Thymus (tissue), 11 donors: Measurements from ENCODE around the gene MUC2. TPM values are rescaled to one million over a fixed set of nuclear protein-coding genes. Genes with fewer than 3 reads are reported as not detected.

Source experiments
- DNase-seq, 9 donors: peaks; one replicate each; pipeline ENCODE4 v3.0.0-alpha.2; 2013; ENCODE audit warnings: low spot score in 9 of 9, low read depth in 6 of 9, missing footprints in 1 of 9
- H3K27ac ChIP-seq, 2 donors: one replicate each; pipeline ENCODE4 v1.5.1; 2013; ENCODE audit warnings: control low read depth in 1 of 2, low read depth in 1 of 2, low read length in 1 of 2, mild to moderate bottlenecking in 1 of 2, moderate library complexity in 1 of 2
- H3K27me3 ChIP-seq, 2 donors: one replicate each; pipeline ENCODE4 v1.5.1; 2013; ENCODE audit warnings: low read length in 1 of 2; ENCODE audit not compliant: control insufficient read depth in 2 of 2, insufficient read depth in 1 of 2
- H3K36me3 ChIP-seq, 2 donors: one replicate each; pipeline ENCODE4 v1.5.1; 2013; ENCODE audit warnings: low read length in 1 of 2, mild to moderate bottlenecking in 1 of 2, moderate library complexity in 1 of 2; ENCODE audit not compliant: control insufficient read depth in 2 of 2, insufficient read depth in 2 of 2
- H3K4me1 ChIP-seq, 2 donors: one replicate each; pipeline ENCODE4 v1.5.1; 2013; ENCODE audit warnings: low read length in 2 of 2; ENCODE audit not compliant: control insufficient read depth in 2 of 2, insufficient read depth in 2 of 2
- H3K4me3 ChIP-seq, 2 donors: one replicate each; pipeline ENCODE4 v1.5.1; 2013; ENCODE audit warnings: low read length in 2 of 2, control low read depth in 1 of 2, mild to moderate bottlenecking in 1 of 2
- H3K9me3 ChIP-seq, 2 donors: one replicate each; pipeline ENCODE4 v1.5.1; 2013; ENCODE audit warnings: low read length in 1 of 2, mild to moderate bottlenecking in 1 of 2; ENCODE audit not compliant: control insufficient read depth in 2 of 2, insufficient read depth in 1 of 2
- WGBS: extraction: QIAGEN DNeasy Blood & Tissue Kit; methylation state at CpG from one replicate; pipeline ENCODE4 v1.1.7; 2013; 5-methylcytosine and 5-hydroxymethylcytosine counted together
- polyA plus RNA-seq: library from polyadenylated mRNA; stranded (reverse); fragments of 200-250 nt; gene quantifications from one replicate; pipeline ENCODE4 v1.2.3, GENCODE V29; 2013
- total RNA-seq: library from RNA; stranded (reverse); fragments of 120-200 nt; gene quantifications from one replicate; pipeline ENCODE4 v1.2.4, GENCODE V29; 2013
- donor health status: healthy.

Gene MUC2
- total and polyA plus RNA-seq, 2 donors, result under 0.01 TPM

- WGBS, result 75% methylated on average over 3 of the region's 3 CpGs
- Histone ChIP-seq H3K36me3 (no peaks in the 10 kb centered on the region), H3K9me3 (peaks cover 2 to 5% of the 10 kb centered on the region in 2 donors), H3K4me1 (no peaks in the 10 kb centered on the region), H3K27me3 (peaks cover 2% of the 10 kb centered on the region in 2 donors), H3K27ac (no peak overlapping the region), H3K4me3 (no peak overlapping the region)
- DNase-seq, result no peak
Observed at GRCh38 chr11:1064167-1064566, 10.5 kb upstream of the MUC2 start.

- no peak for DNase-seq
- H3K36me3 ChIP-seq, result no peaks in the 10 kb centered on the region
- WGBS, result 92% methylated on average over 8 of the region's 8 CpGs
- peaks cover 0 to 2% of the 10 kb centered on the region in 2 donors for H3K27me3 ChIP-seq
- H3K9me3 ChIP-seq, result peaks cover 0 to 2% of the 10 kb centered on the region in 2 donors
- H3K27ac ChIP-seq, result no peak overlapping the region
- H3K4me3 ChIP-seq, result no peak overlapping the region
- no peaks in the 10 kb centered on the region for H3K4me1 ChIP-seq
Observed at GRCh38 chr11:1067812-1068496, 6.7 kb upstream of the MUC2 start.

GRCh38 chr11:1069740-1070139 lies 4.9 kb upstream of the MUC2 start:
- H3K4me3 ChIP-seq, result no peak overlapping the region
- H3K9me3 ChIP-seq, result peaks cover 0 to 2% of the 10 kb centered on the region in 2 donors
- no peak overlapping the region for H3K27ac ChIP-seq
- DNase-seq, result no peak
- peaks cover 0 to 2% of the 10 kb centered on the region in 2 donors for H3K27me3 ChIP-seq
- H3K4me1 ChIP-seq, result no peaks in the 10 kb centered on the region
- H3K36me3 ChIP-seq, result no peaks in the 10 kb centered on the region

GRCh38 chr11:1070594-1071462 lies 3.8 kb upstream of the MUC2 start:
- H3K4me3 ChIP-seq, result no peak overlapping the region
- no peaks in the 10 kb centered on the region for H3K9me3 ChIP-seq
- peaks cover 0 to 2% of the 10 kb centered on the region in 2 donors for H3K27me3 ChIP-seq
- DNase-seq, result no peak
- no peaks in the 10 kb centered on the region for H3K36me3 ChIP-seq
- no peak overlapping the region for H3K27ac ChIP-seq
- WGBS, result 88% methylated on average over 9 of the region's 9 CpGs
- H3K4me1 ChIP-seq, result no peaks in the 10 kb centered on the region

- Histone ChIP-seq H3K4me3 (no peak overlapping the region), H3K9me3 (no peaks in the 10 kb centered on the region), H3K4me1 (no peaks in the 10 kb centered on the region), H3K27ac (no peak overlapping the region), H3K36me3 (no peaks in the 10 kb centered on the region), H3K27me3 (peaks cover 0 to 2% of the 10 kb centered on the region in 2 donors)
- DNase-seq, result no peak
- WGBS, result 93% methylated on average over 21 of the region's 21 CpGs
Observed at GRCh38 chr11:1071571-1072115, 3.0 kb upstream of the MUC2 start.

- DNase-seq, result no peak
- Histone ChIP-seq H3K4me1 (no peaks in the 10 kb centered on the region), H3K36me3 (no peaks in the 10 kb centered on the region), H3K9me3 (no peaks in the 10 kb centered on the region), H3K27me3 (peaks cover 0 to 2% of the 10 kb centered on the region in 2 donors), H3K4me3 (no peak overlapping the region), H3K27ac (no peak overlapping the region)
- WGBS, result 84% methylated on average over 18 of the region's 18 CpGs
Observed at GRCh38 chr11:1072116-1072820, 2.4 kb upstream of the MUC2 start.

GRCh38 chr11:1072821-1073231 lies 1.8 kb upstream of the MUC2 start:
- no peaks in the 10 kb centered on the region for H3K36me3 ChIP-seq
- H3K27me3 ChIP-seq, result peaks cover 0 to 2% of the 10 kb centered on the region in 2 donors
- no peak overlapping the region for H3K4me3 ChIP-seq
- 90% methylated on average over 9 of the region's 9 CpGs for WGBS
- H3K4me1 ChIP-seq, result no peaks in the 10 kb centered on the region
- no peak for DNase-seq
- H3K9me3 ChIP-seq, result no peaks in the 10 kb centered on the region
- no peak overlapping the region for H3K27ac ChIP-seq

- Histone ChIP-seq H3K4me1 (no peaks in the 10 kb centered on the region), H3K36me3 (no peaks in the 10 kb centered on the region), H3K9me3 (no peaks in the 10 kb centered on the region), H3K27me3 (peaks cover 0 to under 1% of the 10 kb centered on the region in 2 donors), H3K4me3 (no peak overlapping the region), H3K27ac (no peak overlapping the region)
- 52% methylated on average over 13 of the region's 13 CpGs for WGBS
- DNase-seq, result no peak
Observed at GRCh38 chr11:1073261-1073724, 1.4 kb upstream of the MUC2 start.
